Right atrium auricular region (tissue), 2 donors: Measurements from ENCODE around the gene ACVRL1. TPM values are rescaled to one million over a fixed set of nuclear protein-coding genes. Genes with fewer than 3 reads are reported as not detected.

Experiments
- DNase-seq: peaks from one replicate; pipeline ENCODE4 v3.0.0-alpha.2; 2019; ENCODE audit warnings: low spot score
- H3K27ac ChIP-seq, 2 donors: fragments of 200-600 bp; sonication (generic); 1 replicate in 1 of 2; 2 replicates in 1 of 2; pipeline ENCODE4 v1.5.1; 2016 to 2019
- H3K27me3 ChIP-seq, 2 donors: fragments of 200-600 bp; sonication (generic); one replicate each; pipeline versions ENCODE4 v1.5.1 to v1.6.0; 2017 to 2019
- H3K36me3 ChIP-seq: fragments of 200-600 bp; sonication (generic); one replicate; pipeline ENCODE4 v1.5.1; 2016
- H3K4me1 ChIP-seq, 2 donors: fragments of 200-600 bp; sonication (generic); one replicate each; pipeline versions ENCODE4 v1.5.1 to v1.6.0; 2017 to 2019
- H3K4me3 ChIP-seq, 2 donors: fragments of 200-600 bp; sonication (generic); 1 replicate in 1 of 2; 2 replicates in 1 of 2; pipeline ENCODE4 v1.5.1; 2017 to 2019; ENCODE audit warnings: mild to moderate bottlenecking in 1 of 2, moderate library complexity in 1 of 2
- H3K9me3 ChIP-seq, 2 donors: fragments of 200-600 bp; sonication (generic); one replicate each; pipeline ENCODE4 v1.5.1; 2019
- CTCF ChIP-seq, 2 donors: fragments of 200-600 bp; sonication (generic); IDR thresholded peaks; one replicate each; pipeline ENCODE4 v1.5.1; 2019; ENCODE audit warnings: antibody characterized with exemption in 2 of 2
- total RNA-seq, 2 donors: library from RNA; depleted of rRNA; stranded (reverse); fragments of >200 nt; gene quantifications; one replicate each; pipeline ENCODE4 v1.1.0, GENCODE V29; 2016

ACVRL1 gene
- total RNA-seq, 2 donors from 2014 or later, result 48.1 to 57.5 TPM

- Histone ChIP-seq H3K4me1 (peaks cover 0 to 50% of the 10 kb centered on the region in 2 donors), H3K27ac (peak overlapping the region; percentile 89 to 93), H3K36me3 (no peaks in the 10 kb centered on the region), H3K27me3 (no peaks in the 10 kb centered on the region), H3K9me3 (no peaks in the 10 kb centered on the region), H3K4me3 (peak overlapping the region; percentile 91 to 99)
- DNase-seq, result peak; percentile 65
- no peak for TF ChIP-seq CTCF (IDR thresholded peaks at IDR 0.05)
Observed at GRCh38 chr12:51951843-51952722, 44.8 kb downstream of the ACVRL1 start.

GRCh38 chr12:51953089-51953488 lies 45.8 kb downstream of the ACVRL1 start:
- no peak for TF ChIP-seq CTCF (IDR thresholded peaks at IDR 0.05)
- Histone ChIP-seq H3K27ac (peak overlapping the region; percentile 89 to 93), H3K27me3 (no peaks in the 10 kb centered on the region), H3K4me1 (peaks cover 0 to 50% of the 10 kb centered on the region in 2 donors), H3K9me3 (no peaks in the 10 kb centered on the region), H3K4me3 (peak overlapping the region; percentile 91 to 99), H3K36me3 (no peaks in the 10 kb centered on the region)
- DNase-seq, result no peak

GRCh38 chr12:51953864-51954263 lies 46.6 kb downstream of the ACVRL1 start:
- no peak for DNase-seq
- TF ChIP-seq CTCF (IDR thresholded peaks at IDR 0.05), result no peak
- Histone ChIP-seq H3K4me1 (peaks cover 0 to 51% of the 10 kb centered on the region in 2 donors), H3K4me3 (no peak overlapping the region), H3K36me3 (no peaks in the 10 kb centered on the region), H3K9me3 (no peaks in the 10 kb centered on the region), H3K27me3 (no peaks in the 10 kb centered on the region), H3K27ac (peak overlapping the region; percentile 89 to 93)

- TF ChIP-seq CTCF (IDR thresholded peaks at IDR 0.05), result no peak
- H3K36me3 ChIP-seq, result no peaks in the 10 kb centered on the region
- DNase-seq, result no peak
- H3K9me3 ChIP-seq, result no peaks in the 10 kb centered on the region
- peaks cover 0 to 59% of the 10 kb centered on the region in 2 donors for H3K4me1 ChIP-seq
- H3K4me3 ChIP-seq, result no peak overlapping the region
- no peaks in the 10 kb centered on the region for H3K27me3 ChIP-seq
- peak overlapping the region; percentile 89 to 93 for H3K27ac ChIP-seq
Observed at GRCh38 chr12:51954561-51955361, 47.5 kb downstream of the ACVRL1 start.

- no peak overlapping the region for H3K4me3 ChIP-seq
- H3K27ac ChIP-seq, result peak overlapping the region in 1 of 2 donors; percentile 93
- TF ChIP-seq CTCF (IDR thresholded peaks at IDR 0.05), result no peak
- no peak for DNase-seq
- no peaks in the 10 kb centered on the region for H3K9me3 ChIP-seq
- H3K27me3 ChIP-seq, result no peaks in the 10 kb centered on the region
- H3K36me3 ChIP-seq, result no peaks in the 10 kb centered on the region
- peaks cover 0 to 58% of the 10 kb centered on the region in 2 donors for H3K4me1 ChIP-seq
Observed at GRCh38 chr12:51955702-51956101, 48.4 kb downstream of the ACVRL1 start.
